ENCODE data around the gene TYSND1. TPM values are rescaled to one million over a fixed set of nuclear protein-coding genes. Genes with fewer than 3 reads are reported as not detected.
A peak's percentile ranks its signal among the peaks of the same experiment; 100 is the strongest.
"Not testable (repeated sequence)": the region's sequence is repeated elsewhere in the genome, so short reads cannot be mapped to it uniquely, and the experiment has no call there.

The TYSND1 gene
- total and polyA plus RNA-seq, 2 experiments from 2014 or later: 19.0 to 28.8 TPM

- peaks cover 26% of the 10 kb centered on the region for H3K36me3 ChIP-seq
- TF ChIP-seq, protein P1, sequence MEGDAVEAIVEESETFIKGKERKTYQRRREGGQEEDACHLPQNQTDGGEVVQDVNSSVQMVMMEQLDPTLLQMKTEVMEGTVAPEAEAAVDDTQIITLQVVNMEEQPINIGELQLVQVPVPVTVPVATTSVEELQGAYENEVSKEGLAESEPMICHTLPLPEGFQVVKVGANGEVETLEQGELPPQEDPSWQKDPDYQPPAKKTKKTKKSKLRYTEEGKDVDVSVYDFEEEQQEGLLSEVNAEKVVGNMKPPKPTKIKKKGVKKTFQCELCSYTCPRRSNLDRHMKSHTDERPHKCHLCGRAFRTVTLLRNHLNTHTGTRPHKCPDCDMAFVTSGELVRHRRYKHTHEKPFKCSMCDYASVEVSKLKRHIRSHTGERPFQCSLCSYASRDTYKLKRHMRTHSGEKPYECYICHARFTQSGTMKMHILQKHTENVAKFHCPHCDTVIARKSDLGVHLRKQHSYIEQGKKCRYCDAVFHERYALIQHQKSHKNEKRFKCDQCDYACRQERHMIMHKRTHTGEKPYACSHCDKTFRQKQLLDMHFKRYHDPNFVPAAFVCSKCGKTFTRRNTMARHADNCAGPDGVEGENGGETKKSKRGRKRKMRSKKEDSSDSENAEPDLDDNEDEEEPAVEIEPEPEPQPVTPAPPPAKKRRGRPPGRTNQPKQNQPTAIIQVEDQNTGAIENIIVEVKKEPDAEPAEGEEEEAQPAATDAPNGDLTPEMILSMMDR (IDR thresholded peaks at IDR 0.05; ENCODE audit: low read depth, low read length): peak; percentile 57
These were observed 39.3 kb downstream of the TYSND1 start for GRCh38 chr10:70106958-70107791.

DNA sequence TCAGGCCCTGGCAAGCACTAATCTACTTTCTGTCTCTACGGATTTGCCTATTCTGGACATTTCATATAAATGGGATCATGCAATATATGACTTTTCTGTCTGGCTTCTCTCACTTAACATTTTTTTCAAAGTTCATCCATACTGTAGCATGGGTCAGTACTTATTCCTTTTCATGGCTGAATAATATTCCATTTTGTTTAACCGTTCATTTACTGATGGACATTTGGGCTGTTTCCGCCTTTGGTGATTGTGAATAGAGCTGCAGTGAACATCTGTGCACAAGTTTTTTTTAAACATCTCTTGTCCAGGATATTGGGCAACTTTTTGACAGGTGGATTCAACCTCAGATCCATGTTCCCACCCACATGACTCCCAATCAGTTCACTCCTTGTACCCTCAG is 44.8 kb downstream of the TYSND1 start:
- Histone ChIP-seq H3K4me1 (ENCODE audit: low read depth) (no peaks in the 10 kb centered on the region), H3K36me3 (peaks cover 35% of the 10 kb centered on the region), H3K27me3 (no peaks in the 10 kb centered on the region), H3K4me3 (no peak overlapping the region), H3K27ac (peak overlapping the region; percentile 82), H3K9me3 (ENCODE audit: low read depth) (no peaks in the 10 kb centered on the region)
- TF ChIP-seq, protein P1 (IDR thresholded peaks at IDR 0.05; ENCODE audit: low read depth, low read length): no peak
- no peak for DNase-seq (ENCODE audit: low read depth in 1 of 2, low spot score in 1 of 2)

More at GRCh38 chr10:70106958-70107791, 39.3 kb downstream of the TYSND1 start:
- H3K9me3 ChIP-seq (ENCODE audit: low read depth): no peaks in the 10 kb centered on the region
- no peaks in the 10 kb centered on the region for H3K27me3 ChIP-seq
- peak in 1 of 2 donors; percentile 44 for DNase-seq (ENCODE audit: low read depth in 1 of 2, low spot score in 1 of 2)
- no peak overlapping the region for H3K4me3 ChIP-seq
- no peak overlapping the region for H3K27ac ChIP-seq
- H3K4me1 ChIP-seq (ENCODE audit: low read depth): no peaks in the 10 kb centered on the region

DNA sequence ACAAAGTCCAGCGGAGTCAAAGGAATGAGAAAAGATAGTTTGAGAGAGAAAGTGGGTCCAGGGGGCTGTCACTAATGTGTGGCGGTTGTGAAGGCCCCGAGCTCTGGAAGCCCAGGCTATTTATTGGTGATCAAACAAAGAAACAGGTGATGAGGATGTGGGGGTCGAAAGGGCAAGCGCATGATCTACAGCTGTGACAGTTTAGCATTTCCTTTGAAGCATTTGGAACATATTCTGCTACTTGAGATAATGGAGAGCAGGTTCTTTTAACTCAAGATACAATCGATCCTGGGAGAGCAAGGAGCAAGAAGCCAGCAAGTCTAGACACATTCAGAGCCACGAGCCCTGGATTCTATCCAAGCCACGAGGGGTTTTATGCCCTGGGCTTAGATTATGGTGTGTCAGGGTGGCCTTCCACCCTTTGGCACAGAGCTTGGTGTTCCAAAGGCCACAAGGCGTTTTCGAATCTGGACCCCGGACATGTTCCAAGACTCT is 45.4 kb downstream of the TYSND1 start:
- not testable (repeated sequence) for H3K4me3 ChIP-seq; H3K9me3 ChIP-seq (ENCODE audit: low read depth); H3K27me3 ChIP-seq; H3K4me1 ChIP-seq (ENCODE audit: low read depth)
- Histone ChIP-seq H3K27ac (peak overlapping the region; percentile 82), H3K36me3 (peaks cover 35% of the 10 kb centered on the region)
- DNase-seq (ENCODE audit: low read depth in 1 of 2, low spot score in 1 of 2): peak in 1 of 2 donors; percentile 25

- TF ChIP-seq, protein P1 (IDR thresholded peaks at IDR 0.05; ENCODE audit: low read depth, low read length): no peak
- no peak for DNase-seq (ENCODE audit: low read depth in 1 of 2, low spot score in 1 of 2)
- no peak overlapping the region for H3K4me3 ChIP-seq
- no peaks in the 10 kb centered on the region for H3K9me3 ChIP-seq (ENCODE audit: low read depth)
- no peaks in the 10 kb centered on the region for H3K27me3 ChIP-seq
- peaks cover 8% of the 10 kb centered on the region for H3K4me1 ChIP-seq (ENCODE audit: low read depth)
- peaks cover 50% of the 10 kb centered on the region for H3K36me3 ChIP-seq
- no peak overlapping the region for H3K27ac ChIP-seq
These were observed 48.2 kb downstream of the TYSND1 start for GRCh38 chr10:70098271-70098670.

DNA sequence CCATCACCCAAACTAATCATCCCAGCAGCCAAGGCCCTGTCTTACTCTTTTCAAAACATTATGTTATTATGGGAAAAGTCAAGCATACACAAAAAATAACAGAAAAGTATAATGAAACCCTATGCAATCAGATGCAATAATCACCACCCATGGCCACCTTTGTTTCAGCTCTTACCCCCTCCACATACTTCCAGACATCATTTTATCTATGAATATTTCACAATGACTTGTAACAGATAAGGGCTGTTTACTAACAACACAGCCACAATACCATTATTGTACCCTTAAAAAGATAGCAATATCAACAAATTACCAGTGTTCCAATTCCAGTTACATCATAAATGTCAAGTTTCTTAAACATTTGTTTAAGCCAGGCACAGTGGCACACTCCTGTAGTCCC is 49.0 kb downstream of the TYSND1 start:
- TF ChIP-seq, protein P1 (IDR thresholded peaks at IDR 0.05; ENCODE audit: low read depth, low read length): no peak
- Histone ChIP-seq H3K4me1 (ENCODE audit: low read depth) (peaks cover 8% of the 10 kb centered on the region), H3K36me3 (peaks cover 57% of the 10 kb centered on the region), H3K9me3 (ENCODE audit: low read depth) (no peaks in the 10 kb centered on the region), H3K4me3 (no peak overlapping the region), H3K27me3 (no peaks in the 10 kb centered on the region), H3K27ac (no peak overlapping the region)
- no peak for DNase-seq (ENCODE audit: low read depth in 1 of 2, low spot score in 1 of 2)

All from cardiac muscle cell (in vitro differentiated cells and primary cell).